GM12891 (cell line): ENCODE results near the gene CAMSAP2.

ENCODE experiments used
- POLR2A ChIP-seq: IDR thresholded peaks from 2 replicates; pipeline ENCODE4 v1.6.1; 2011; ENCODE audit warnings: low read depth, low read length, control low read depth
- TAF1 ChIP-seq: IDR thresholded peaks from 2 replicates; pipeline ENCODE4 v1.6.1; 2011; ENCODE audit warnings: low read depth, low read length, control low read depth

- TF ChIP-seq POLR2A (no peak), TAF1 (no peak)
Measured at GRCh38 chr1:200872446-200873115, 133.9 kb downstream of the CAMSAP2 start, which contains the start of gene GPR25.
